ENCODE data around the gene FARP1.
"Not testable (repeated sequence)": the region's sequence is repeated elsewhere in the genome, so short reads cannot be mapped to it uniquely, and the experiment has no call there.

FARP1 gene

GRCh38 chr13:98406427-98406826 lies 263.5 kb downstream of the FARP1 start:
- DNase-seq = no peak

DNA sequence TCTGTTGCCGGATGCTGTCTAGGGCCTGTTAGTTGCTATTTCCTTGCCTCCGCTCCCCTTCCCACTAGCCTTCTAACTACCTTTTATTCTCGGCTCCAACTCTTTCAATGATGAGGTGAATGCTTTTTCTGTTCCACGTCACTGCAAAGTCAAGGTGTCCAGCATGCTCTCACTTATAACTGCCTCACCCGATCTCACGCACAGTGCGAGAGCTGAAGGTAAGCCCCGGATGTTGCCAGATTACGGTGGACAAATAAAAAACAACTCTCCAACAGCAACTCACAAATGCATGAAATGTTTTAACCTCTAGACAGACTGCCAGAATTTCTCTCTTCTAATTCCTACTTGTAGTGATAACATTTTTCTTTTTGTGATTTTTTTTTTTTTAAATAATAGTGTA lies 264.1 kb downstream of the FARP1 start:
- no peak for DNase-seq

GRCh38 chr13:98407575-98407974 lies 264.7 kb downstream of the FARP1 start:
- no peak for DNase-seq

DNA sequence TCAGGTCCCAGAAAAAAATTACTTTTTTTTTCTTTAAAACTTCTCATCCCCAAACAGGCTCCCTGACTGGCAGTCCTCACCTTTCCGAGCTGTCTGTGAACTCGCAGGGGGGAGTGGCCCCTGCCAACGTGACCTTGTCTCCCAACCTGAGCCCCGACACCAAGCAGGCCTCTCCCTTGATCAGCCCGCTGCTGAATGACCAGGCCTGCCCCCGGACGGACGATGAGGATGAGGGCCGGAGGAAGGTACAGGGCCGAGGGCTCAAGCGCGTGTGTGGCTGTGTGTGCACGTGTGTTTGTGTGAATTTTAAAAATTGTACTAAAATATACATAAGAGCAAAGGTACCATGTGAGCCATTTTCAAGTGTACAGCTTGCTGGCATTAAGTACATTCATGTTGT lies 266.4 kb downstream of the FARP1 start:
- no peak for DNase-seq

DNA sequence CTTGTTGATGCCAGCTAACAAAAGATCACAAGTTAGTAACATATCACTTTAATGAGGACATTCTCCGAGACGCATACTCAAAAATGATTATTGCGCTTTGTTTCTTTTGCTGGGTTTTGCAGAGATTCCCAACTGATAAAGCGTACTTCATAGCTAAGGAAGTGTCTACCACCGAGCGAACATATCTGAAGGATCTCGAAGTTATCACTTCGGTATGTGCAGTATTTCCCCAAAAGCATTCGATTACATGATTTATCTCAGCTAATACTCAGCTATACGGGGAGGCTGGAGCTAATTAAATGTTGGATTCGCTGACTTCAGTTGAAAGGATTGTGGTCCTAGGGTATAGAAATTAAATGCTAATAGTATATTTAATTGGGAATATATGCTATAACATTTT lies 267.7 kb downstream of the FARP1 start:
- no peak for DNase-seq

DNA sequence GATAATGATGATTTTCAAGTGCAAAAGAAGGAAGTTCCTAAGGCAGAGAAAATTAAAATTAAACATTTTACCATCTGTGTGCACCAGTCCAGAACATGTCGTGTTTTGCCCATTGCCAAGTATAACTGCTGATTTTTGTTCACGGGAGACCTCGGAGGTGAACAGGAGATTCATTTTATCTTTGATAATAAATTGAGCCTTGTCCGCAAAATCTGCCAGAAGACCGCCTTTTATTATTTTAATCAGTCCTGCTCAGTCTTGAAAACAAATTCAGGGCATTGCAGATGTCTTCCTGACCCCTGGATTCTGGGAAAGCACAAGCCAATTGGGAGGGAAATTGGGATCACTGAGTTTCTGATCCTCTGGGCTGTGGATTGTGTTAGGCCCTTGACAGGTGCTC lies 268.1 kb downstream of the FARP1 start:
- no peak for DNase-seq

DNA sequence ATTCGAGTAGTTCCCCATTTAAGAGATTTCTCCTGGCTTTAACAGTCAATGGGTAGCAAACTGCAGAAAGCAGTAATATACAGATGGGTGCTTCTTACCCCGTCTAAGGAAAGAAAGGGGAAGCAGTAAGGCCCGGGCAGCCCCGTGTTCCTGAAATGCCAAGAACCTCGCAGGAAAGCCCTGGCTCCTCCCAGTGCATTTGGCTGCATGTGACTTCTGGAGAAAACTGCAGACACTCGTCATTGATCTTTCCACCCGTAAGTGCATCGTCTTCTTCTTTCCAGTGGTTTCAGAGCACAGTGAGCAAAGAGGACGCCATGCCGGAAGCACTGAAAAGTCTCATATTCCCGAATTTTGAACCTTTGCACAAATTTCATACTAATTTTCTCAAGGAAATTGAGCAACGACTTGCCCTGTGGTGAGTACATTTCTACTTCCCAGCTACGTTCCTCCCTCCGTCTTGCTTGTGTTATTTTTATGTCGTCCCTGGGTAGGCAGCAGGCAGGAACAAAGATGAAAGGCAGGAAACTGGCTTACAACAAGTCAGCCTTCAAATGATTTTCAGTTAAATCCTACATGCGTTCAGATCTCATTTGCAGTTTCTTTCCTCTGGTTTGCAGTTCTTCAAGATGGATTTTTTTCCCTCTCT lies 268.8 kb downstream of the FARP1 start:
- DNase-seq = no peak

GRCh38 chr13:98413278-98413677 lies 270.4 kb downstream of the FARP1 start:
- DNase-seq = not testable (repeated sequence)

GRCh38 chr13:98413796-98414195 lies 270.9 kb downstream of the FARP1 start:
- DNase-seq = no peak

DNA sequence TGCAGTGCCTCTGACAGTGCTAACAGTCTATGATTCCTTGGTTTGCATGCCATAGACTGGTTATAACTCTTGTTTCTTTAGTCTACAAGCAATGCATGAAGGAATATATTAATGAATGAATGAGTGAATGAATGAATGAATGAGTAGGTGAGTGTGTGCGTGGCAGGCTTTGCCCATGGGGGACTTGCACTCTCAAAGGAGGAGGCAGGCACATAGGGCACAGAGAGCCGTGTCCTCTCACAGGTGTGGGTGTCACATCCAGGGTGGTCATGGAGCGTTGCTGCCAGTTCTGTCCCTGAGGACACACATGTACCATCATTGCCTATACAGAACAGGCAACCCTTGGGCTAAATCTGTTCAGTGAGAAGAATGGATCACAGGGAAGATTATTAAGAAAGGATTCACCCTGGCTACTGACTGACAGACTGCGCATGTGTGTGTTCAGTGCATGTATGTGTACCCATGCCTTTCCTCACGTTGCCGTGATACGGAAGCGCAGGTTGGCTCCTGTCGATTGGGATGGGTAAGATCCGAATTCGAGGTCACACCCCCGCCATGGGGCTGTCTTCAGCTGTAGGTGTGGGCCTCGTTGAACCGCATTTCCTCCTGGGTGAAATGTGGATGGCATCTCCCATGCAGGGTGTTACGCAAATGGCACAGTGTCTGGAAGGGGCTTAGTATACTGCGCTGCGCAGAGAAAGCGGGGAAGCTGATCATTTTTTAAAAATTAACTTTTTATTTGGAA lies 272.6 kb downstream of the FARP1 start:
- no peak for DNase-seq

DNA sequence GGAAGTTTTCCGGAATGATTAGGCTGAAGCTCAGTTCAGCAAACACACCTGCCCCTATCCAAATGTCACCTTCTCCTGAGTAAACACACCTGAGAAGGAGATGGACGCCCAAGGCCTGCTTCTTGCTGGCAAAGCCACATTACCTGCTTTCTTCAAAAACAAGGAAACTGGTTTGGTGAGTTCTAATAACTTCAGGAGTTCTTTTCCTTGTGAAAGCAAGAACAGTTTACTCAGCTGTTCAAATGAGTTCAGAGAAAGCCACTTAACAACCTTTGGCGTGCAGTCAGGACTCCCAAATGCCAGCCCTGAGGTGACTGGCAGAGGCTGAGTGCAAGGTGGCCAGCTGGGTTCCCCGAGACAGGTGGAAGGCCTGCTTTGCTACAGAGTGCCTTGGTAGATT lies 273.5 kb downstream of the FARP1 start:
- no peak for DNase-seq

GRCh38 chr13:98419786-98420553 lies 277.1 kb downstream of the FARP1 start:
- DNase-seq = no peak

GRCh38 chr13:98420554-98421175 lies 277.8 kb downstream of the FARP1 start:
- DNase-seq = no peak

DNA sequence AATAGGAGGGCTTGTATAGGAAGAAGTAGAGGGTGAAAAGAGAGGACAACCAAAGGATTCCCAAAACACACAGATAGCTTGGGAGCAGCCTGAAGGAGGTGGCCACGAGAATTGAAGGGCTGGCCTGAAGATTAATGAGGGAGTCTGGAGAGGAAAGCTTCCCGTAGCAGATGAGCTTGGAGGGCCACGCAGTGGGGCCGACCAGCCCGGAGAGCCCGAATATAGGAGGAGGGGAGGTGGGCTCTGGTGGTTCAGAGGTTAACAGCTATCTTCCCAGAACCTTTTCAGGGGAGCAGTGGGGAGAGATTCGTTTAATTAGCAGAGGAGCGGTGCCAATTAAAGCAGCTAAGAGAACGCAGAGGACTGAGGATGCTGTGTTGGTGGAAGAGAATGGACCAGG lies 279.2 kb downstream of the FARP1 start:
- DNase-seq = no peak

DNA sequence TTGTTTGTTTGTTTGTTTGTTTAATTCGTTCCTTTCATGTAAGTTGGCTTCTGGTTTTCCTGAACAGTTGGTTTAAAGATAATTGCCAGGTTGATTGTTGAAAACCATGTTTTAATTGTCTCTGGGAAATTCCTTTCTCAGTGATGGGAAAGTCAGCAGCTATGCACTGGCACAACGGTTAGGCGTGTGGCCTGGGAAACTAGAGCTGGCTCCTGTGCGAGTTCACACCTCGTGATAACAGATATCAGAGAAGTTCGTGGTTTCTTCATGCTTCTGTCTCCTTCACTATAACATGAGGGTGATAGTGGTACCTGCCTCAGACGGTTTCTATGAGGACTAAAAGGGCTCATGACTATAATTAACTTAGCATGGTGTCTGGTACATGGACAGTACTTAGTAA lies 280.5 kb downstream of the FARP1 start:
- no peak for DNase-seq

GRCh38 chr13:98427331-98427995 lies 284.6 kb downstream of the FARP1 start:
- no peak for DNase-seq

DNA sequence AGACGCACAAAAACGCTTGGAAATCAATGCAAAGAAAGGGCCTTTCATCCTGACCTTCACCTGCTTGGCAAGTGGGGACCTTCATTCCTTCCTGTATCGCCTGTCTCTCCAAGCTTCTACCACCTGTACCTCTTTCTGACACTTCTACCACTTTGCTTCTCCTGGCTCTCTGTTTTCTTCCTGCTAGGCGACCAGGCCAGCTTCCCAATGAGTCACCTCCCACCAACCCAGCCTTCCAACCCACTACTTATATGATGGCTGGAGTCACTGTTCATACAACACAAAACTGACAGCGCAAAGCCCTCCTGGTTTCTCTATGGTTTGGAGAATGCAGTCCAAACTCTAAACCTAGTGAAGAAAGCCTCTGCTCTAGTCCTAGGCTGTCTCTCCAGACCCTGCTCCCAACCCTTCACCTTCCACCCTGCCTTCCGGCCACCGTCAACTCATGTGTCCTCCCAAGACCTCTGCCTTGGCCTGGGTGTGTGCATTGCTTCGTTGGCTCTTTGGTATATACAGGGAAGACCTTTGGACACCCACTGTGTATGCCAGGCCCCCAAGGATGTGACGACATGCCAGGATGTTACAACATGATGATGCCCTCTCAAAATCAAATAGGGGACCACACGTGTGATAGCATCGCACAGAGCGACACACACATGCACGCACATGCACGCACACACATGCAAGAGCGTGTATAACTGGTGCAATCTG lies 285.5 kb downstream of the FARP1 start:
- DNase-seq = no peak

DNA sequence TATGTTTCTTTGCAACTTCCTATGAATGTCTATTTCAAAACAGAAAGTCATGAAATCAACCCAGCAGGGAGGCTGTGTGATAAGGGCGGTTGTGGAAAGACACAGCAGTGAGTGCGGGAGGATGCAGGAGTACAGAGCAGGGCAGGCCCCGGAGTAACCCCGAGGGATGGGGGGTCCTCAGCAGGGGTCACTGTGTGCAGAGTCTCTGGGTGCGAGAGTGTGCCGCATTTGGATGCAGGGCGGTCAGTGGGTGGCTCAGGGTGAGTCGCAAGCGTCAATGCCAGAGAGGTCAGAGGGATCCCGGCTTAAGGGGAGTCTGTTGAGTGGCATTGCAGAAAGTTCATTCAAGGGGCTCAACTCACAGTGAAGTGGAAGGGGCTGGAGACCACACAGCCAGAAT lies 286.2 kb downstream of the FARP1 start:
- DNase-seq = no peak

DNA sequence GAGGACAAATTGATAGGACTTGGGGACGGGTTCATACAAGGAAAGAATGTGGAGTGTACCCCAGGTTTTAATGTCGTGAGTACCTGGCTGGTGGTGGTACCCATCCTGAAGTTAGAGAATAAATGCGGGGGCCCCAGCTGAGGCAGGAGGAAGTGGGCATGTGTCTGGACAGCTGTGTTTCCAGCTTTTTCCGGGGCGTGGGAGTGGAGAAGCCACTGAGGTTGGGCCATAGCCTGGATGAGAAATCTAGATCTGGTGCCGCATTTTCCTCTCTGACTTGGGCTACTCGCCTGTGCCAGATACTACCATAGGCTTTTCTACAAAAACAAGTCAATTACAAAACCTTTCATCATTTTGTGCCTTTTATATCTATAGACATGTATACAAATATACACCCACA lies 286.6 kb downstream of the FARP1 start:
- no peak for DNase-seq

- DNase-seq = no peak
Observed at GRCh38 chr13:98429977-98430736, 287.3 kb downstream of the FARP1 start.

DNA sequence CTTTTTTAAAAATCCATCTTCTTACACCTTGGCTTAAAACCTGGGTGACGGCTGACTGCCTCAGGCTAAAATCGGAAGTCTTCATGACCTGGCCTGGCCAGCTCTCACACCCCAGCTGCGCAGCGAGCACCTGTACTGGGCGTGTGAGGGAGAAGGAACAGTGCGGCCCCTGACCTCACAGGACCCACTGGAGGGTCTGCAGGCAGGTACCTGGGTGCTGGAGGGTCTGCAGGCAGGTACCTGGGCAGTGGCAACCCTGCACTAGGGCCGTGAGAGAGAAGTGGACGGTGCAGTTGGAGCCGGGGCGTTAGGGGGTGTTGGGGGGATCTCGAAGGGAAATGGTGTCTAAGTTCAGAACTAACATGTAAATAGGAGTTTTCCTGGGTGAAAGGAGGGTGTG lies 289.7 kb downstream of the FARP1 start:
- DNase-seq = no peak

- DNase-seq = no peak
Observed at GRCh38 chr13:98433654-98434053, 290.8 kb downstream of the FARP1 start.

Measured in GDM1 (cell line).